ENCODE data around the gene OR2J1.
"Not testable (repeated sequence)": the region's sequence is repeated elsewhere in the genome, so short reads cannot be mapped to it uniquely, and the experiment has no call there.

Gene OR2J1

DNA sequence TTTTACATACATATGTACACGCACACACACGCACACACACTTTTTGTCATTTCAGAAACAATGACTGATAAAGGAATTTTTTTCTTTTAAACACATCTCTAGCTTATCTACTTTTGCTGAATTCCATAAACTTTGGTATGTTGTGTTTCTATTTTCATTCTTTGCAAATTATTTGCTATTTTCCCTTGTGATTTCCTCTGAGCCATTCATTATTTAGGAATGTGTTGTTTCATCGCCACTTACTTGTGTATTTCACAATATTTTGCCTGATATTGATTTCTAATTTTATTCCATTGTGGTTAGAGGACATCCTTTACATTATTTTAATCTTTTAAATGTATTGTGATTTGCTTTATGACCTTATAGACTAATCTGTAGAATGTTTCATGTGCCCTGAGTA, 47.8 kb downstream of the OR2J1 start:
- no peak for TF ChIP-seq EZH2 (IDR thresholded peaks at IDR 0.05; ENCODE audit: borderline replicate concordance, low read length)
- TF ChIP-seq, protein P1, sequence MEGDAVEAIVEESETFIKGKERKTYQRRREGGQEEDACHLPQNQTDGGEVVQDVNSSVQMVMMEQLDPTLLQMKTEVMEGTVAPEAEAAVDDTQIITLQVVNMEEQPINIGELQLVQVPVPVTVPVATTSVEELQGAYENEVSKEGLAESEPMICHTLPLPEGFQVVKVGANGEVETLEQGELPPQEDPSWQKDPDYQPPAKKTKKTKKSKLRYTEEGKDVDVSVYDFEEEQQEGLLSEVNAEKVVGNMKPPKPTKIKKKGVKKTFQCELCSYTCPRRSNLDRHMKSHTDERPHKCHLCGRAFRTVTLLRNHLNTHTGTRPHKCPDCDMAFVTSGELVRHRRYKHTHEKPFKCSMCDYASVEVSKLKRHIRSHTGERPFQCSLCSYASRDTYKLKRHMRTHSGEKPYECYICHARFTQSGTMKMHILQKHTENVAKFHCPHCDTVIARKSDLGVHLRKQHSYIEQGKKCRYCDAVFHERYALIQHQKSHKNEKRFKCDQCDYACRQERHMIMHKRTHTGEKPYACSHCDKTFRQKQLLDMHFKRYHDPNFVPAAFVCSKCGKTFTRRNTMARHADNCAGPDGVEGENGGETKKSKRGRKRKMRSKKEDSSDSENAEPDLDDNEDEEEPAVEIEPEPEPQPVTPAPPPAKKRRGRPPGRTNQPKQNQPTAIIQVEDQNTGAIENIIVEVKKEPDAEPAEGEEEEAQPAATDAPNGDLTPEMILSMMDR (IDR thresholded peaks at IDR 0.05; ENCODE audit: low read length) = no peak

DNA sequence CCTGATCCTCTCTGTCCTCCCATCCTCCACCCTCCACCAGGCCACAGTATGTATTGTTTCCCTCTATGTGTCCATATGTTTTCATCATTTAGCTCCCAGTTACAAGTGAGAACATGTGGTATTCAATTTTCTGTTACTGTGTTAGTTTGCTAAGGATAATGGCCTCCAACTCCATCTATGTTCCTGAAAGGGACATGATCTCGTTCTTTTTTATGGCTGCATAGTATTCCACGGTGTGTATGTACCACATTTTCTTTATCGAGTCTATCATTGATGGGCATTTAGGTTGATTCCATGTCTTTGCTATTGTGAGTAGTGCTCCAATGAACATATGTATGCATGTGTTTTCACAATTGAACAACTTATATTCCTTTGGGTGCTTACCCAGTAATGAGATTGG, 50.2 kb downstream of the OR2J1 start:
- H3K9ac ChIP-seq (ENCODE audit: low read length); H3K4me1 ChIP-seq (ENCODE audit: insufficient read depth, low read length, severe bottlenecking); H3K9me3 ChIP-seq (ENCODE audit: low read length); H3K4me2 ChIP-seq (ENCODE audit: low read length); H2AFZ ChIP-seq (ENCODE audit: low read length); H3F3A ChIP-seq (ENCODE audit: insufficient read depth, low read length); H3K27ac ChIP-seq (ENCODE audit: low read depth, low read length, poor library complexity, severe bottlenecking); H3K9me2 ChIP-seq (ENCODE audit: low read depth, low read length); H3K36me3 ChIP-seq (ENCODE audit: insufficient read depth, low read length); H3K79me2 ChIP-seq (ENCODE audit: insufficient read depth, low read length); H3K4me3 ChIP-seq (ENCODE audit: low read depth, low read length, poor library complexity, severe bottlenecking); H3K27me3 ChIP-seq (ENCODE audit: insufficient read depth, low read length); H4K20me1 ChIP-seq (ENCODE audit: insufficient read depth, low read length): not testable (repeated sequence)

More for the DNA sequence above, 47.8 kb downstream of the OR2J1 start:
- no peaks in the 10 kb centered on the region for H3K36me3 ChIP-seq (ENCODE audit: insufficient read depth, low read length)
- H4K20me1 ChIP-seq (ENCODE audit: insufficient read depth, low read length) = no peaks in the 10 kb centered on the region
- H3K9ac ChIP-seq (ENCODE audit: low read length) = no peak overlapping the region
- H3K9me2 ChIP-seq (ENCODE audit: low read depth, low read length) = no peaks in the 10 kb centered on the region
- 0 out of 2 replicates have a peak, but pooled peaks cover 3% of the 10 kb centered on the region for H3K9me3 ChIP-seq (ENCODE audit: low read length)
- H3K27me3 ChIP-seq (ENCODE audit: insufficient read depth, low read length) = no peaks in the 10 kb centered on the region
- H3K4me3 ChIP-seq (ENCODE audit: low read depth, low read length, poor library complexity, severe bottlenecking) = no peak overlapping the region
- H3K4me1 ChIP-seq (ENCODE audit: insufficient read depth, low read length, severe bottlenecking) = no peaks in the 10 kb centered on the region
- no peaks in the 10 kb centered on the region for H3K79me2 ChIP-seq (ENCODE audit: insufficient read depth, low read length)
- H3K27ac ChIP-seq (ENCODE audit: low read depth, low read length, poor library complexity, severe bottlenecking) = no peak overlapping the region
- H2AFZ ChIP-seq (ENCODE audit: low read length) = no peak overlapping the region
- H3K4me2 ChIP-seq (ENCODE audit: low read length) = no peak overlapping the region
- H3F3A ChIP-seq (ENCODE audit: insufficient read depth, low read length) = no peaks in the 10 kb centered on the region

Measured in OCI-LY1 (cell line).